Measurements from ENCODE around the gene AGMO. TPM values are rescaled to one million over a fixed set of nuclear protein-coding genes. Genes with fewer than 3 reads are reported as not detected.

The AGMO gene
- total and polyA plus RNA-seq, 2 experiments from 2014 or later, result 0.42 to 0.55 TPM

DNA sequence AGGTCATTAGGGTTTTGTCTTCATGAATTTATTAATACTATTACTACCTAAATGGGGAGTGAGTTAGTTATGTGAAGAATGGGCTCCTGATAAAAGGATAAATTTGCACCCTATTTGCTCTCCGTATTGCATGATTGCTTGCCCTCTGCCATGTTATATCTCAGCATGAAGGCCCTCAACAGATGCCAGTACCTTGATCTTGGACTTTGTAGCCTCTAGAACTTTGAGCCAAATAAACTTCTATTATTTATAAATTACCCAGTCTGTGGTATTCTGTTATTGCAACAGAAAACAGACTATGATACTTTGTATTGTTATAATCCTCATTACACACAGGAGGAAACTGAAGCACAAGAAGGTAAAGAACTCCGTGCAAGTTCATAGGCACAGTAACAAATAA lies 150.8 kb downstream of the AGMO start (continued):
- no peak for TF ChIP-seq REST (IDR thresholded peaks at IDR 0.05; ENCODE audit: unreplicated experiment)
- TF ChIP-seq CREB1 (CRISPR knock-in tag; IDR thresholded peaks at IDR 0.05; ENCODE audit: low read depth), result no peak
- TF ChIP-seq NANOG (IDR thresholded peaks at IDR 0.05; ENCODE audit: borderline replicate concordance), result no peak
- no peak for TF ChIP-seq POLR2AphosphoS5 (IDR thresholded peaks at IDR 0.05; ENCODE audit: low read depth)
- TF ChIP-seq EZH2phosphoT487 (IDR thresholded peaks at IDR 0.05; ENCODE audit: unreplicated experiment), result no peak
- TF ChIP-seq ZNF114 (CRISPR knock-in tag; IDR thresholded peaks at IDR 0.05), result no peak
- no peak for TF ChIP-seq EZH2 (IDR thresholded peaks at IDR 0.05; ENCODE audit: low read depth, unreplicated experiment)
- no peak for TF ChIP-seq ZNF331 (CRISPR knock-in tag; IDR thresholded peaks at IDR 0.05; ENCODE audit: low read depth)
- no peak for TF ChIP-seq JUNB (IDR thresholded peaks at IDR 0.05; ENCODE audit: unreplicated experiment)
- TF ChIP-seq, protein P1, sequence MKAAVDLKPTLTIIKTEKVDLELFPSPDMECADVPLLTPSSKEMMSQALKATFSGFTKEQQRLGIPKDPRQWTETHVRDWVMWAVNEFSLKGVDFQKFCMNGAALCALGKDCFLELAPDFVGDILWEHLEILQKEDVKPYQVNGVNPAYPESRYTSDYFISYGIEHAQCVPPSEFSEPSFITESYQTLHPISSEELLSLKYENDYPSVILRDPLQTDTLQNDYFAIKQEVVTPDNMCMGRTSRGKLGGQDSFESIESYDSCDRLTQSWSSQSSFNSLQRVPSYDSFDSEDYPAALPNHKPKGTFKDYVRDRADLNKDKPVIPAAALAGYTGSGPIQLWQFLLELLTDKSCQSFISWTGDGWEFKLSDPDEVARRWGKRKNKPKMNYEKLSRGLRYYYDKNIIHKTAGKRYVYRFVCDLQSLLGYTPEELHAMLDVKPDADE (IDR thresholded peaks at IDR 0.05), result no peak
- no peak for TF ChIP-seq CTCF (conservative IDR thresholded peaks at IDR 0.05; ENCODE audit: low read depth in 2 of 2)

DNA sequence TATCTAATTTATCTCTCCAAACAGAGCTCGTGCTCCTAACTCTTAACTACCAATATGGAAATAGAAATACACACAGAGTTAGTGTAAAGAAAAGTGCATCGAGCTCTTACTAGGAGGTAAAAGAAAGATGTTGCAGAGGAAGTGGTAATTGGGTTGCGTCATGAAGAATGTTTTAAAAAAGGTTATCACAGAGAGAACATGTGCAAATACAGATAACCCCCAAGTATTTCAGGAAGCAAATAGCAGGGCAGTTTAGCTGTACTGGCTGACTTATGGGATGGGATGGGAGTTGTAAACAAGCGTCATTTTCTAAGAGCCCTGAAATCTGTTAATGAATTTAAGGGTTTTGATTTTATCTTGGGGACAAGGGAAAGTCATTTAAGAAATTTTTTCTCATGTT lies 153.9 kb downstream of the AGMO start:
- Histone ChIP-seq H4K20me1 (replicated peaks; ENCODE audit: insufficient read depth) (no peaks in the 10 kb centered on the region), H3K79me2 (replicated peaks; ENCODE audit: insufficient read depth) (no peaks in the 10 kb centered on the region), H3K27me3 (ENCODE audit: insufficient read depth) (no peaks in the 10 kb centered on the region), H3K4me2 (no peak overlapping the region), H3K4me1 (ENCODE audit: insufficient read depth) (peaks cover 5% of the 10 kb centered on the region), H3K36me3 (ENCODE audit: insufficient read depth) (no peaks in the 10 kb centered on the region), H3K4me3 (no peak overlapping the region), H3F3A (replicated peaks; ENCODE audit: low read depth) (no peaks in the 10 kb centered on the region), H3K27ac (ENCODE audit: low read depth) (no peak overlapping the region), H2AFZ (peak overlapping the region; percentile 25; the same call in 1 of the 2 replicates), H3K9me2 (ENCODE audit: insufficient read depth) (no peaks in the 10 kb centered on the region)
- DNase-seq (ENCODE audit: low spot score) (no peak), ATAC-seq (no peak)
- no peak overlapping the region for H3K4me3 Mint-ChIP-seq
- H3K4me1 Mint-ChIP-seq, result peaks cover 4% of the 10 kb centered on the region; the same call in 2 of the 3 replicates
- H3K9me3 Mint-ChIP-seq, result no peaks in the 10 kb centered on the region
- no peaks in the 10 kb centered on the region for H3K27me3 Mint-ChIP-seq (ENCODE audit: insufficient read depth, low read depth, poor library complexity)
- no peaks in the 10 kb centered on the region for H3K36me3 Mint-ChIP-seq (ENCODE audit: low read depth)
- no peak overlapping the region for H3K27ac Mint-ChIP-seq
- TF ChIP-seq ZNF462 (CRISPR knock-in tag; IDR thresholded peaks at IDR 0.05) (no peak), EZH2 (IDR thresholded peaks at IDR 0.05; ENCODE audit: low read depth, unreplicated experiment) (no peak), NANOG (IDR thresholded peaks at IDR 0.05; ENCODE audit: borderline replicate concordance) (no peak), ZNF114 (CRISPR knock-in tag; IDR thresholded peaks at IDR 0.05) (no peak)
